ENCODE data around the gene PNRC1.

- no peak for TF ChIP-seq CTCF (IDR thresholded peaks at IDR 0.05)
- TF ChIP-seq POLR2A (IDR thresholded peaks at IDR 0.05) = peak; percentile 100
These were observed at the start of gene PNRC1 for GRCh38 chr6:89080281-89081128.

Measured in testis (tissue), 2 donors.